Mesodermal cell (in vitro differentiated cells): ENCODE data around the gene CHRNA1. TPM values are rescaled to one million over a fixed set of nuclear protein-coding genes. Genes with fewer than 3 reads are reported as not detected.

ENCODE experiments used
- H3K27ac ChIP-seq: 2 replicates; pipeline ENCODE4 v1.7.0; 2013; ENCODE audit warnings: mild to moderate bottlenecking, low read depth, low read length, moderate library complexity; ENCODE audit not compliant: severe bottlenecking
- H3K36me3 ChIP-seq: 2 replicates; pipeline ENCODE4 v1.7.1; 2013; ENCODE audit warnings: mild to moderate bottlenecking, low read length, moderate library complexity; ENCODE audit not compliant: control insufficient read depth, insufficient read depth
- H3K4me1 ChIP-seq: one replicate; pipeline ENCODE4 v1.7.1; 2013; ENCODE audit warnings: mild to moderate bottlenecking, low read length; ENCODE audit not compliant: insufficient read depth, control insufficient read depth, poor library complexity, severe bottlenecking
- H3K4me3 ChIP-seq: 2 replicates; pipeline ENCODE4 v1.7.0; 2013; ENCODE audit warnings: low read length, control low read depth, mild to moderate bottlenecking; ENCODE audit not compliant: insufficient read depth, poor library complexity, severe bottlenecking; ENCODE audit errors: extremely low read depth
- H3K9me3 ChIP-seq: 2 replicates; pipeline ENCODE4 v1.7.1; 2013; ENCODE audit warnings: mild to moderate bottlenecking, low read length, moderate library complexity; ENCODE audit not compliant: control insufficient read depth
- WGBS, 2 experiments: methylation state at CpG; one replicate each; pipeline ENCODE4 v1.1.5; 2013; ENCODE audit warnings: missing lambda C conversion rate in 2 of 2; ENCODE audit not compliant: insufficient coverage in 2 of 2; 5-methylcytosine and 5-hydroxymethylcytosine counted together
- polyA plus RNA-seq, 2 experiments: library from polyadenylated mRNA; stranded (reverse); fragments of 50-300 nt; gene quantifications; one replicate each; pipeline ENCODE4 v1.2.3, GENCODE V29; 2013

The CHRNA1 gene
- not detected for polyA plus RNA-seq (2013, experiment 1 of 2)
- not detected for polyA plus RNA-seq (2013, experiment 2 of 2)

DNA sequence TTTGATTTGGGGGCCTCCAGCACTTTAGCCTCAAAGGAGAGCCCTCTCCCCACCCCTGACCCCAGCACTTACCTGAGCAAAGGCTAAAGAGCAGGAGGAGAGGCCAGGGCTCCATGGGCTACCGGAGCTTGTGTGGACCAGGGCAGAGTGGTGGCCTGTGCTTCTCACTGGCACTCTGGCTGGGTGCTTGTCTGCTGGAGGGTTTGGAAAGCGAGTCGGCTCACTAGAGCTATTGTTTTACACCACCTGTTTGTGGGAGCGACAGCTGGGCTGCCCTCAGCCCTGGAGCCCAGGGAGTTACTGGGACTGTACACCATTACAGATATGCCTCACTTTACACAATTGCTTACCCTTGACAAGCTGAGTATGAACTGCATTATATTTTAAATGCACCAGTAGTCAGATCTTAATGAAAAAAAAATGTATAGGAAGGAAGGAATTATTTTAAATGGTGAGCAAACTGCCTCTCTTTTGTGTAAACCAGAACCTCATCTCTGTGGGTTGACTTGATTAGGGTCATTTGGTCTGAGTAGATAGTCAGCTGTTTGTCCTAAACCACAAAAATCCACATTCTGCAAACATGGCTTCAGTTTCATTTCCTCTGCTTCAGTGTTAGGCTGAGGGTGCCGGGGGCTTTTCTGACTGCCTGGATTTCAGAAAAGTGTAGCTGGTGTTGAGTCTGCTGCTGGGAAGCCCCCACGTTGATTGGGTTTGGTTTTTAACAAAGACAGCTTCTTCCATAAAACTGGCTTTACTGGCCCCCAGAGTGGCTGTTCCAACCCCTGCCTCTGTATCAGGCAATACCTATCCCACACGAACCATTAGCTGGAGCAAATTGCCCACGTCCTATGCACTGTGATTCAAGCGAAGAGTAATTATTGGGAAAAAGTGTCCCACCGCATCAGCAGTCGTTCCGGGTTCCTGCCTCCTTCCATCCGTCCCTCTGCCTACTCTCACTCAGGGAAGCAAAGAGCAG is at the start of gene CHRNA1:
TSS of gene CHRNA1 (minus strand) at position 193 of the 976 bp plus-strand sequence. CDS start at position 115, 78 bp downstream.
- Histone ChIP-seq H3K4me3 (no peak within 1 kb of the TSS), H3K27ac (no peak within 1 kb of the TSS), H3K4me1 (peaks cover 21% of the 10 kb centered on the region), H3K9me3 (no peaks in the 10 kb centered on the region), H3K36me3 (no peaks in the 10 kb centered on the region)
- 88 to 98% methylated on average over 8 to 10 of the region's 13 CpGs for WGBS, 2 experiments

DNA sequence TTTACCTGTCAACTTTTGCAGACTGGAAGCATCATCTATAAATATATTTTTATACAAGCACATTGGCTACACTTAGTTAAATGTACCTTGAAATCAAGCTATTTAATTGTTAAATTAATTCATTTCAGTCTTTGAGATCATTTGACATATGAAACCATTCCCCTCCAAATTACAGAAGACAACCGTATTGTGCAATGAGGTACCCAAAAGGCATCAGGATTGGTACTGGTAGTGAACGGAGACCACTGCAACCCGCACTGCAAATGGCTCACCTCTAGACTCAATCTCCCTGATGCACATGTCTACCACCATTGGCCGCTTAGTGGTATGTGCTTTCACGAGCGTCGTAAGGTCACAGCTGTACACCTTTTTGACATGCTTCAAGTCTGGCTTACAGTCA is 47.8 kb upstream of the CHRNA1 start:
- Histone ChIP-seq H3K27ac (no peak overlapping the region), H3K4me3 (no peak overlapping the region), H3K9me3 (no peaks in the 10 kb centered on the region), H3K4me1 (peaks cover 5% of the 10 kb centered on the region), H3K36me3 (peaks cover 20% of the 10 kb centered on the region)
- WGBS, 2 experiments: 100% methylated on average over 2 to 4 of the region's 7 CpGs

DNA sequence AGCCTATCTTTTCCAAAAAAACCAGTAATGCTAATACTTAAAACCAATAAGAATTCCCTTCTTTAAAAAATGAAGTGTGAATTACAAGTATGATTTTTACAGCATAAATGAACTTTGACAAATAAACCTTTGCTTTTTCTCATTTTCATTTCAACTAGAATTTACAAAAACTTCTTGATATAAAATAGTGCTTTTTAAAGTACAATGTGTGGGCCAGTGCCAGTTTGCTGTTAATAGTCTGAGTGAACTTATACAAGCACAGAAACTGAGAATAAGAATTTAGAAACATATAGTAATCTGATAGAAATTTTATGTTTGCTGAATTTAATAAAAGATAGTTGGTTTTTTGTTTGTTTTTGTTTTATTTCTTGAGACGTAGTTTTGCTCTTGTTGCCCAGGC is 43.7 kb upstream of the CHRNA1 start:
- H3K36me3 ChIP-seq: peaks cover 36% of the 10 kb centered on the region
- peaks cover 5% of the 10 kb centered on the region for H3K4me1 ChIP-seq
- H3K4me3 ChIP-seq: no peak overlapping the region
- no peaks in the 10 kb centered on the region for H3K9me3 ChIP-seq
- WGBS, 2 experiments: 100% methylated on average over 1 of the region's 1 CpG
- peak overlapping the region; percentile 75 for H3K27ac ChIP-seq

DNA sequence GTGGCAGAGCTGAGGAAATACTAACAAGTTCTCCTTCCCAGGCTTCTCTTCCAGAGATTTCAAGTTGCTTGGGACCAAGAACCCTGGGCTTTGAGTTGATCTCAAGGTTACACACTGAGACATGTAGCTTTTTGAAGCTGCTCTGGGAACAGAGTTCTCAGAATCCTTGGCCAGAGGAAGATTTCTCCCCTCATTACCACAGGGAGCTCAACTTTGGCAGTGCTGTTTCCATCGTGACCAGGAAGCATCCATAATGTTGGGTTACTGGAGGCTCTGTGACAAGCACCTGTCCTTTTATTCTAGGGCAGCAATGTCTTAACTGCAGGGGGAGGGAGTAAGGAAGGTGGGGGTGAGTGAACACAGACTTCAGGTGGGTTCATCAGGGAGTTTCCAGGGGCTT is 41.5 kb upstream of the CHRNA1 start:
- Histone ChIP-seq H3K27ac (no peak overlapping the region), H3K4me3 (no peak overlapping the region), H3K4me1 (peaks cover 5% of the 10 kb centered on the region), H3K36me3 (peaks cover 39% of the 10 kb centered on the region), H3K9me3 (no peaks in the 10 kb centered on the region)
- WGBS, 2 experiments: no CpG with 5 or more reads among the region's 1 CpG

DNA sequence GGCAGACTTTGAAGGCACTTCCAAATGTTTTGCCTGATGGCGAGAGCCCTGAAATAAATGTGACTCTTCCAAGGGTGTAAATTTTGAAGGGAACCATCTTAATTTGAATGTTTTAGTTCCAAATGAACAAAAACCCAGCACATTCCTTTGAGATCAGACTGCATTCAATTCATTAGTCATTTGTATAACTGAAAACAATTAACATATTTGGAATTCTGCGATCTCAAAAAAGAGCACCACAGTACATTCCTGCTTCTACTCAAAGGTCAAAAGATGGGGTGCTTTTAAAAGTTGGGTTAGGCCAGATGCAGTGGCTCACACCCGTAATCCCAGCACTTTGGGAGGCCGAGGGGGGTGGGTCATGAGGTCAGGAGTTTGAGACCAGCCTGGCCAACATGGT is 38.2 kb upstream of the CHRNA1 start:
- Histone ChIP-seq H3K36me3 (peaks cover 46% of the 10 kb centered on the region), H3K4me3 (no peak overlapping the region), H3K4me1 (peaks cover 3% of the 10 kb centered on the region), H3K9me3 (no peaks in the 10 kb centered on the region), H3K27ac (no peak overlapping the region)
- 50% methylated on average over 1 of the region's 4 CpGs; no CpG with 5 or more reads in 1 of the 2 experiments for WGBS, 2 experiments

DNA sequence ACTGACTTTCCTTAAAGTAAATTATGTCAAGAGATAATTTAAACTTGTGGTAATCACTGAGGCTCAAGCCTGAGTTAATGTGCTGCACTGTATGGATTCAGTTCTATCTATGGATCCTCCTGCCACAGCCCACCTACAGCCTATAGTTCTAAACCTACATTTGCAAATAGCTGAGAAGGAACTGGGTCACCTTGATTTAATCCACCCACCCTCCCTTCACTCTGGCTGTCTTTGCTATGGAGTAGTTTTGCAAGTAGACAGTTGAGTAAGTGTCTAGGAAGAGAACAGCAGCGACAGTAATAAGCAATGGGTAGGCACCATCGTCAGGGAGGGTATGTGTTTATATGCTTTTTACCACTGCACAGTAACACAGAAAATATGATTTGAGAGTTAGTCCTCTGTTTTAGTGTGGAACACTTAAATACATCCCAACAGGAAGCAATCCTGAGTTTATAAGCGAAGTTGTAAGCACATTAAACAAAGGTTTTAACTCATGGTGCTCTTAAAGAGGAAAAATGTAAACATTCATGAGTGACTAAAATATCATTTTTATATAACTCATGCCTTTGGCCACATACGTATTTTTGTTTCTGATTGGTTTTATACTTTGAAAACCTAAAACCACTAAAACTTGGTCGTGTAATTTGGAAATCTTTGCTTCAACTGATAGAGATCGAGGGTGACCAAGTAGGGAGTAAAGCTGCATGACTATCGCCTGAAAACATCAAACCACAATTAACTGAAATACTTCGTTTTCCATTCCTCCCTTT is 36.3 kb upstream of the CHRNA1 start:
- no peaks in the 10 kb centered on the region for H3K9me3 ChIP-seq
- 89 to 91% methylated on average over 3 to 4 of the region's 8 CpGs for whole genome bisulfite sequencing, 2 experiments
- no peak overlapping the region for H3K4me3 ChIP-seq
- peaks cover 6% of the 10 kb centered on the region for H3K4me1 ChIP-seq
- no peak overlapping the region for H3K27ac ChIP-seq
- peaks cover 35% of the 10 kb centered on the region for H3K36me3 ChIP-seq

DNA sequence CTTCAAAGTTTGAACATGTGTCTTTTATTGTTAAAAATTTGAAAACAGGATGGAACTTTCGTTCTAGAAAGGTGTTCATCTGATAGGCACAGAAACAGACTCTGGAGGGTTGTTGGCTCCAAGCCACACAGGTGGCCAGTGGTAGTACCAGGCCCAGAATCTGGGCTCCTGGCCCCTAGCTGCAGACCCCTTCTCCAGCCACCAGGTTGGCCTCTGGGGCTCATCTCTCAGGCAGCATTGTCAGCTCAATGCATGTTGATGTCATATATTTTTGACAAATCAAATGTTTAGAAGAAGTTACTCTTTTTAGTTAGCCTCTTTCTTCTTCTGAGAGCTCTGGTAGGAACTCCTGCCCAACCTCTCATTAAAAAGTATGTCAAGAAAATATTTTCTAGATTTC is 34.5 kb upstream of the CHRNA1 start:
- 83 to 100% methylated on average over 1 of the region's 1 CpG for WGBS, 2 experiments
- H3K9me3 ChIP-seq: no peaks in the 10 kb centered on the region
- no peak overlapping the region for H3K27ac ChIP-seq
- peaks cover 6% of the 10 kb centered on the region for H3K4me1 ChIP-seq
- no peak overlapping the region for H3K4me3 ChIP-seq
- peaks cover 30% of the 10 kb centered on the region for H3K36me3 ChIP-seq

DNA sequence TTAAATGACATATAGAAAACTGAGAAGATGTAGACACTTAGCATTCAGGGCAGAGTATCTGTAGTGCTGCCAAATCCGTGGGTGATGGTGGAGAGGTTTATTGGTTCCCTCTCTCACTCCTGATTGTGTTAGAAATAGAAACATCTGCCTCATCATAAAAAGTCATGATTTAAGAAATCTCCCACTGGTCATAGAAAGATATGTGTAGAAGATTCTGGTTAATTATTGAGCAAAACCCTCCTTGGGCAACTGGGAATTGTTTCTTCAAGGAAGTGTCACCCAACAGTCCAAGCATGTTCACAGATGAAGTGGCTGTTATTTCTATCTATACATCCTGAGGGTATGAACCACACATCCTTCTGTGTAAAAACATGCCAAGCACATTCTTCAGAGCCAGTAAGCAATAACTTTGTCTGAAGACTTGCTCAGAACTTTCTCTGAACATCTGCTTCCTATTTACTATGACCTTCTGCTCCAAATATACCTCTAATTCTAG is 33.6 kb upstream of the CHRNA1 start:
- H3K27ac ChIP-seq: no peak overlapping the region
- H3K4me1 ChIP-seq: peaks cover 6% of the 10 kb centered on the region
- peaks cover 30% of the 10 kb centered on the region for H3K36me3 ChIP-seq
- H3K9me3 ChIP-seq: no peaks in the 10 kb centered on the region
- H3K4me3 ChIP-seq: no peak overlapping the region
- no CpG with 5 or more reads among the region's 1 CpG for WGBS, 2 experiments

DNA sequence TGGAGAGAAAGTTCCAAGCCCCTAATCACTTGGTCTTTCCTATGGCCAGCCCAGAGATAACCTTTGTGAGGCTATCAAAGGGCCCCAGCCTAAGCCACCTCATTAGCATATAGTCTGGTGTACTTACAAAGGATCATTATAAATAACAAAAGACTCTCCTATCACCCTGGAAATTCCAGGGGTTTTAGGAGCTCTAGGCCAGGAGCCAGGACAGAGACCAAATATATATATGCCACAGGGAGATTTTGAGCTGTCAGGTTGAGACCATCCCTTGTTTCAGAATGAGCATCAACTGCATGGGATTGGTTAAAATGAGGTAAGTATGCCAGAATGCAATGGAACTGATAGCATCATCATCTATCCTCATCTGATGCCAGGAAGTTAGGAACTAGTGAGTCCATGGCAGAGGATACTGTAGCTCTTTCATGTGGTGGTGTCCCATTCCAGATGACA is 32.1 kb upstream of the CHRNA1 start:
- peaks cover 6% of the 10 kb centered on the region for H3K4me1 ChIP-seq
- peaks cover 26% of the 10 kb centered on the region for H3K36me3 ChIP-seq
- no peak overlapping the region for H3K4me3 ChIP-seq
- H3K9me3 ChIP-seq: no peaks in the 10 kb centered on the region
- H3K27ac ChIP-seq: no peak overlapping the region

DNA sequence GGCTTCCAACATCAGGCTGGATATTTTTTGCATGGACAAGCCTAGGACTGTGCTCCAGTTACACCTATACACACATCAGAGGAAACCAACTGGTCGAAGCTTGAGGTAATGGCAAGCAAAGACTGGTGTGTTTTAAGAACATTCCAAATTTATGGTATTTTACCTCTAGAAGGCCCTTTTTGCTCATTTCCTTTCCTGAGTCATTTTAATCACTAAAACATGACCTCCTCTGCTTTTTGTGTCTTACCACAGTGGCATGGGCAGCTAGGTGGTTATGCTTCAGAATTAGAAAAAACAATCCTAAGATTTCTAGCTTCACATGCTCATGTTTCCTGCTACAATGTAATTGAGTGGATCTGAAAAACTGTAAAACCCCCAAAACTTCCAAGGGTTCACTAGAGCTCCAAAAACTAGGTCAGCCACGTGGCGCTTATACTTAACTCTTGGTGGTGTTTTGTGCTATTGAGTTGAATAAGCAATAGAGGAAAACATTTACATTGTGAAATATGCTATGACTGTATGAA is 30.6 kb upstream of the CHRNA1 start:
- peaks cover 6% of the 10 kb centered on the region for H3K4me1 ChIP-seq
- H3K27ac ChIP-seq: no peak overlapping the region
- peaks cover 15% of the 10 kb centered on the region for H3K36me3 ChIP-seq
- no CpG with 5 or more reads among the region's 3 CpGs for WGBS, 2 experiments
- no peak overlapping the region for H3K4me3 ChIP-seq
- H3K9me3 ChIP-seq: no peaks in the 10 kb centered on the region
